Smooth muscle cell (in vitro differentiated cells): ENCODE results near the gene MCIDAS. TPM values are rescaled to one million over a fixed set of nuclear protein-coding genes. Genes with fewer than 3 reads are reported as not detected.
A peak's percentile ranks its signal among the peaks of the same experiment; 100 is the strongest.

ENCODE experiments used
- DNase-seq: peaks from one replicate; lab custom pipeline; 2025; ENCODE audit not compliant: unreplicated experiment; lab: John Stamatoyannopoulos, UW
- H2AFZ ChIP-seq: fragments of 200-600 bp; sonication (generic); 2 replicates; pipeline ENCODE4 v1.6.0; 2016; ENCODE audit warnings: antibody characterized with exemption, low read depth, mild to moderate bottlenecking
- H3F3A ChIP-seq: fragments of 200-600 bp; sonication (generic); 2 replicates; pipeline ENCODE4 v1.6.0; 2017; ENCODE audit warnings: antibody characterized with exemption, low read depth
- H3K27ac ChIP-seq: fragments of 200-600 bp; sonication (generic); 2 replicates; pipeline ENCODE4 v1.5.1; 2016; ENCODE audit warnings: low read depth, mild to moderate bottlenecking
- H3K27me3 ChIP-seq: fragments of 200-600 bp; sonication (generic); 2 replicates; pipeline ENCODE4 v1.6.1; 2016; ENCODE audit warnings: low read depth, mild to moderate bottlenecking
- H3K36me3 ChIP-seq: fragments of 200-600 bp; sonication (generic); 2 replicates; pipeline ENCODE4 v1.5.1; 2016; ENCODE audit warnings: low read depth
- H3K4me1 ChIP-seq: fragments of 200-600 bp; sonication (generic); 2 replicates; pipeline ENCODE4 v1.5.1; 2016; ENCODE audit warnings: low read depth
- H3K4me2 ChIP-seq: fragments of 200-600 bp; sonication (generic); 2 replicates; pipeline ENCODE4 v1.6.0; 2016; ENCODE audit warnings: mild to moderate bottlenecking
- H3K4me3 ChIP-seq: fragments of 200-600 bp; sonication (generic); 2 replicates; pipeline ENCODE4 v1.5.1; 2016; ENCODE audit warnings: mild to moderate bottlenecking
- H3K79me2 ChIP-seq: fragments of 200-600 bp; sonication (generic); 2 replicates; pipeline ENCODE4 v1.6.0; 2016; ENCODE audit warnings: low read depth, mild to moderate bottlenecking
- H3K9ac ChIP-seq: fragments of 200-600 bp; sonication (generic); 2 replicates; pipeline ENCODE4 v1.6.0; 2016; ENCODE audit warnings: low read depth
- H3K9me3 ChIP-seq: fragments of 200-600 bp; sonication (generic); replicated peaks from 2 replicates; pipeline ENCODE4 v1.5.1; 2016; ENCODE audit warnings: low read depth
- H4K20me1 ChIP-seq: fragments of 200-600 bp; sonication (generic); 2 replicates; pipeline ENCODE4 v1.6.0; 2016; ENCODE audit warnings: low read depth
- CTCF ChIP-seq: fragments of 200-600 bp; sonication (generic); IDR thresholded peaks from 2 replicates; pipeline ENCODE4 v1.5.1; 2017; ENCODE audit warnings: borderline replicate concordance, mild to moderate bottlenecking, antibody characterized with exemption; ENCODE audit not compliant: insufficient read depth, poor library complexity, severe bottlenecking
- WGBS: methylation state at CpG from one replicate; pipeline ENCODE4 v1.1.7; 2016; ENCODE audit warnings: low lambda C conversion rate; 5-methylcytosine and 5-hydroxymethylcytosine counted together
- polyA plus RNA-seq: library from polyadenylated mRNA; unstranded; fragments of >200 nt; fragmentation: Nextera tagmentation; extraction: Ambion mirVana; gene quantifications from 2 replicates; pipeline ENCODE4 v1.2.1, GENCODE V29; 2016
- total RNA-seq: library from RNA; depleted of rRNA; stranded (reverse); fragments of >200 nt; gene quantifications from 2 replicates; pipeline ENCODE4 v1.2.3, GENCODE V29; 2014

MCIDAS gene
- total and polyA plus RNA-seq, 2 experiments from 2014 or later = not detected

- no peak for TF ChIP-seq CTCF
- no peak overlapping the region for H2AFZ ChIP-seq
Measured at GRCh38 chr5:55250064-55250463, 22.9 kb upstream of the MCIDAS start.

GRCh38 chr5:55241746-55242145, 14.6 kb upstream of the MCIDAS start:
- Histone ChIP-seq H3K9me3 (no peaks in the 10 kb centered on the region), H3K27me3 (peaks cover 56% of the 10 kb centered on the region), H3K36me3 (no peaks in the 10 kb centered on the region), H3K9ac (no peak overlapping the region), H3K4me3 (no peak overlapping the region), H2AFZ (no peak overlapping the region), H4K20me1 (no peaks in the 10 kb centered on the region), H3F3A (no peaks in the 10 kb centered on the region), H3K27ac (no peak overlapping the region), H3K4me2 (no peak overlapping the region), H3K79me2 (no peaks in the 10 kb centered on the region), H3K4me1 (no peaks in the 10 kb centered on the region)
- WGBS = 82% methylated on average over 4 of the region's 4 CpGs
- no peak for DNase-seq
- TF ChIP-seq CTCF = no peak

More at GRCh38 chr5:55250064-55250463, 22.9 kb upstream of the MCIDAS start:
- DNase-seq = no peak
- Histone ChIP-seq H3K4me2 (no peak overlapping the region), H3K27me3 (peaks cover 2% of the 10 kb centered on the region), H3K4me3 (no peak overlapping the region), H3K4me1 (no peaks in the 10 kb centered on the region), H3K27ac (no peak overlapping the region), H3K9ac (no peak overlapping the region), H3K9me3 (no peaks in the 10 kb centered on the region), H4K20me1 (no peaks in the 10 kb centered on the region), H3K36me3 (no peaks in the 10 kb centered on the region), H3K79me2 (no peaks in the 10 kb centered on the region), H3F3A (no peaks in the 10 kb centered on the region)
- WGBS = 92% methylated on average over 1 of the region's 1 CpG

- TF ChIP-seq CTCF = no peak
- H3K4me2 ChIP-seq = no peak overlapping the region
- WGBS = 72% methylated on average over 10 of the region's 10 CpGs
- H3F3A ChIP-seq = no peaks in the 10 kb centered on the region
- H2AFZ ChIP-seq = no peak overlapping the region
- no peaks in the 10 kb centered on the region for H3K9me3 ChIP-seq
- H3K4me3 ChIP-seq = no peak overlapping the region
- H3K4me1 ChIP-seq = peaks cover 13% of the 10 kb centered on the region
- H3K9ac ChIP-seq = no peak overlapping the region
- no peaks in the 10 kb centered on the region for H3K79me2 ChIP-seq
- no peaks in the 10 kb centered on the region for H4K20me1 ChIP-seq
- H3K27ac ChIP-seq = no peak overlapping the region
- peaks cover 88% of the 10 kb centered on the region for H3K27me3 ChIP-seq
- no peaks in the 10 kb centered on the region for H3K36me3 ChIP-seq
- DNase-seq = no peak
Measured at GRCh38 chr5:55236800-55237199, 9.7 kb upstream of the MCIDAS start.

GRCh38 chr5:55234121-55234700, 7.1 kb upstream of the MCIDAS start:
- Histone ChIP-seq H3K4me1 (peaks cover 21% of the 10 kb centered on the region), H3K36me3 (no peaks in the 10 kb centered on the region), H4K20me1 (no peaks in the 10 kb centered on the region), H3K79me2 (no peaks in the 10 kb centered on the region), H3K9ac (no peak overlapping the region), H3F3A (no peaks in the 10 kb centered on the region), H3K27me3 (peaks cover 96% of the 10 kb centered on the region), H3K9me3 (no peaks in the 10 kb centered on the region), H2AFZ (peak overlapping the region; percentile 14), H3K4me2 (peak overlapping the region; percentile 99), H3K4me3 (peak overlapping the region; percentile 65), H3K27ac (no peak overlapping the region)
- DNase-seq = no peak
- WGBS = 2% methylated on average over 31 of the region's 31 CpGs
- TF ChIP-seq CTCF = no peak
